ENCODE results near the gene MYL12B.
A peak's percentile ranks its signal among the peaks of the same experiment; 100 is the strongest.

The MYL12B gene

GRCh38 chr18:3236470-3236869, 25.5 kb upstream of the MYL12B start:
- no peak for DNase-seq

- DNase-seq: no peak
Observed at GRCh38 chr18:3238742-3239141, 23.2 kb upstream of the MYL12B start.

GRCh38 chr18:3245185-3245564, 16.8 kb upstream of the MYL12B start:
- DNase-seq: no peak

GRCh38 chr18:3245853-3246634, 15.9 kb upstream of the MYL12B start:
- DNase-seq: peak; percentile 83 to 85

- DNase-seq: peak; percentile 3 to 27
Observed at GRCh38 chr18:3246635-3247239, 15.2 kb upstream of the MYL12B start.

- DNase-seq: peak; percentile 92 to 97
Observed at GRCh38 chr18:3247240-3248061, 14.5 kb upstream of the MYL12B start, which contains the start of gene MYL12A. MYL12A (plus strand) TSS chr18:3247801; CDS start chr18:3253248, 5,447 bp downstream.

GRCh38 chr18:3248062-3248657, 13.8 kb upstream of the MYL12B start:
- no peak for DNase-seq

GRCh38 chr18:3248658-3249359, 13.1 kb upstream of the MYL12B start:
- DNase-seq: no peak

- no peak for DNase-seq
Observed at GRCh38 chr18:3250237-3251107, 11.5 kb upstream of the MYL12B start.

GRCh38 chr18:3251249-3251962, 10.5 kb upstream of the MYL12B start:
- no peak for DNase-seq

- no peak for DNase-seq
Observed at GRCh38 chr18:3251963-3252277, 10.0 kb upstream of the MYL12B start.

GRCh38 chr18:3252843-3253242, 9.1 kb upstream of the MYL12B start:
- no peak for DNase-seq

- DNase-seq: no peak
Observed at GRCh38 chr18:3254725-3255124, 7.2 kb upstream of the MYL12B start.

- no peak for DNase-seq
Observed at GRCh38 chr18:3255611-3256165, 6.2 kb upstream of the MYL12B start.

- DNase-seq: no peak
Observed at GRCh38 chr18:3256693-3257626, 5.0 kb upstream of the MYL12B start.

- DNase-seq: no peak
Observed at GRCh38 chr18:3257627-3258120, 4.3 kb upstream of the MYL12B start.

GRCh38 chr18:3260995-3261372, 949 bp upstream of the MYL12B start:
- DNase-seq: no peak

GRCh38 chr18:3262234-3263131, 550 bp downstream of the MYL12B start:
- no peak for DNase-seq
